Measurements from ENCODE around the gene RXRG.

DNA sequence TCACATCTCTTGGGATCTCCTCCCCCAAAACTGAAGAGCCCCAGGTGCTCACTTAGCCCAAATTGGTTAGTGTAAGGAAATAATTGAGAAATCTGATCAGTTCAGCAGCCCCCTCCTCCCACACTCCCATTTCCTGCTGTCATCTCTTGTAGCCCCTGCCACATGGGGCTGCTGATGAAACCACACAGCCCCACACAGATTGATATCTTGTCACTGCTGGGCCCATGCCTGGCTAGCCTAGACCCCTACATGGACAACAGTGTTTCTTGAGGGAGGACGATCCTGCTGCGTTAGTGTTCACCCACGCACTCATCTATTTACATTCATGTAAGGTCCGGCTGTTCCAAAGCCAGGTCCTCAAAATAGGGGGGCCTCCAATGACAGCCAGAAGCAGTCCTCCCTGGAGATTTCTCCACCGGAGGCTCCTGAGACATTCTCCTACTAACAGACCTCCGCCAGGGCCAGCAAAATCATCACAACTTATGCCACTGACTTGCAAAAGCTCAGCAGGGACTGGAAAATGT is 23.9 kb upstream of the RXRG start:
- no peak for TF ChIP-seq CTCF (IDR thresholded peaks at IDR 0.05; ENCODE audit: low read length)
- TF ChIP-seq EZH2 (optimal IDR thresholded peaks at IDR 0.05; ENCODE audit: low read depth, low read length), result no peak
